GM23338 (cell line): ENCODE measurements around the gene SPNS3. TPM values are rescaled to one million over a fixed set of nuclear protein-coding genes. Genes with fewer than 3 reads are reported as not detected.

ENCODE experiments used
- ATAC-seq: fragments of 200-7000 bp; cut with Tn5 transposase; 3 replicates; pipeline ENCODE4 v1.9.1; 2020
- DNase-seq: peaks from one replicate; pipeline ENCODE4 v3.0.0-alpha.2; 2015; ENCODE audit warnings: low spot score
- H2AFZ ChIP-seq: fragments of 200-600 bp; sonication (generic); 2 replicates; pipeline ENCODE4 v1.8.0; 2016; ENCODE audit warnings: antibody characterized with exemption, mild to moderate bottlenecking, moderate library complexity
- H3F3A ChIP-seq: fragments of 200-600 bp; sonication (generic); replicated peaks from 2 replicates; pipeline ENCODE4 v1.8.0; 2017; ENCODE audit warnings: antibody characterized with exemption, mixed run types, low read depth
- H3K27ac ChIP-seq: fragments of 200-600 bp; sonication (generic); 2 replicates; pipeline ENCODE4 v1.6.1; 2016; ENCODE audit warnings: low read depth
- H3K27me3 ChIP-seq: fragments of 200-600 bp; sonication (generic); 2 replicates; pipeline ENCODE4 v1.8.0; 2016; ENCODE audit warnings: mild to moderate bottlenecking, mixed run types, moderate library complexity; ENCODE audit not compliant: insufficient read depth
- H3K36me3 ChIP-seq: fragments of 200-600 bp; sonication (generic); 2 replicates; pipeline ENCODE4 v1.8.0; 2016; ENCODE audit warnings: mild to moderate bottlenecking; ENCODE audit not compliant: insufficient read depth
- H3K4me1 ChIP-seq: fragments of 200-600 bp; sonication (generic); 2 replicates; pipeline ENCODE4 v1.8.0; 2016; ENCODE audit warnings: mild to moderate bottlenecking, moderate library complexity; ENCODE audit not compliant: insufficient read depth
- H3K4me2 ChIP-seq: fragments of 200-600 bp; sonication (generic); 2 replicates; pipeline ENCODE4 v1.7.1; 2017; ENCODE audit warnings: mixed run types
- H3K4me3 ChIP-seq: fragments of 200-600 bp; sonication (generic); 2 replicates; pipeline ENCODE4 v1.6.1; 2016; ENCODE audit warnings: mixed run types
- H3K79me2 ChIP-seq: fragments of 200-600 bp; sonication (generic); replicated peaks from 2 replicates; pipeline ENCODE4 v1.8.0; 2017; ENCODE audit warnings: mild to moderate bottlenecking; ENCODE audit not compliant: insufficient read depth
- H3K9me2 ChIP-seq: fragments of 200-600 bp; sonication (generic); 2 replicates; pipeline ENCODE4 v1.8.0; 2017; ENCODE audit not compliant: insufficient read depth
- H4K20me1 ChIP-seq: fragments of 200-600 bp; sonication (generic); replicated peaks from 2 replicates; pipeline ENCODE4 v1.8.0; 2017; ENCODE audit warnings: mild to moderate bottlenecking; ENCODE audit not compliant: insufficient read depth
- H3K27ac Mint-ChIP-seq: 2 replicates; pipeline ENCODE4 v1.8.0; 2020; ENCODE audit warnings: inconsistent platforms, mild to moderate bottlenecking, moderate library complexity, mixed read lengths
- H3K27me3 Mint-ChIP-seq: 3 replicates; pipeline ENCODE4 v1.8.0; 2022; ENCODE audit warnings: low read depth, mild to moderate bottlenecking, moderate library complexity, mixed read lengths, inconsistent platforms; ENCODE audit not compliant: insufficient read depth, poor library complexity
- H3K36me3 Mint-ChIP-seq: 3 replicates; pipeline ENCODE4 v1.8.0; 2021; ENCODE audit warnings: low read depth, mild to moderate bottlenecking, inconsistent platforms, moderate library complexity, mixed read lengths
- H3K4me1 Mint-ChIP-seq: 3 replicates; pipeline ENCODE4 v1.8.0; 2020; ENCODE audit warnings: mild to moderate bottlenecking, inconsistent platforms, mixed read lengths
- H3K4me3 Mint-ChIP-seq: 3 replicates; pipeline ENCODE4 v1.8.0; 2021; ENCODE audit warnings: moderate library complexity, mild to moderate bottlenecking, inconsistent platforms, mixed read lengths
- H3K9me3 Mint-ChIP-seq: 3 replicates; pipeline ENCODE4 v1.8.0; 2020; ENCODE audit warnings: moderate library complexity, mild to moderate bottlenecking, inconsistent platforms, mixed read lengths
- CREB1 ChIP-seq: fragments of 250-450 bp; sonication (Bioruptor Pico); IDR thresholded peaks from 2 replicates; pipeline ENCODE4 v1.5.0; 2020; ENCODE audit warnings: low read depth, mild to moderate bottlenecking, moderate library complexity
- ETS1 ChIP-seq: IDR thresholded peaks from 2 replicates; pipeline ENCODE4 v1.6.1; 2016; ENCODE audit warnings: antibody characterized with exemption
- EZH2 ChIP-seq: fragments of 200-600 bp; sonication (generic); IDR thresholded peaks from one replicate; pipeline ENCODE4 v1.8.0; 2017; ENCODE audit warnings: antibody characterized with exemption, mild to moderate bottlenecking, low read depth; ENCODE audit not compliant: unreplicated experiment
- EZH2phosphoT487 ChIP-seq: fragments of 200-600 bp; sonication (generic); IDR thresholded peaks from one replicate; pipeline ENCODE4 v1.8.1; 2018; ENCODE audit warnings: antibody characterized with exemption; ENCODE audit not compliant: unreplicated experiment
- JUNB ChIP-seq: IDR thresholded peaks from one replicate; pipeline ENCODE4 v1.6.1; 2016; ENCODE audit warnings: antibody characterized with exemption; ENCODE audit not compliant: unreplicated experiment
- NANOG ChIP-seq: IDR thresholded peaks from 2 replicates; pipeline ENCODE4 v1.6.1; 2016; ENCODE audit warnings: antibody characterized with exemption, borderline replicate concordance
- POLR2AphosphoS5 ChIP-seq: IDR thresholded peaks from 2 replicates; pipeline ENCODE4 v1.6.1; 2016; ENCODE audit warnings: antibody characterized with exemption, low read depth
- REST ChIP-seq: IDR thresholded peaks from one replicate; pipeline ENCODE4 v1.6.1; 2018; ENCODE audit warnings: antibody characterized with exemption; ENCODE audit not compliant: unreplicated experiment
- STAT1 ChIP-seq: IDR thresholded peaks from one replicate; pipeline ENCODE4 v1.6.1; 2016; ENCODE audit warnings: antibody characterized with exemption; ENCODE audit not compliant: unreplicated experiment
- ZNF114 ChIP-seq: fragments of 250-450 bp; sonication (Bioruptor Pico); IDR thresholded peaks from 2 replicates; pipeline ENCODE4 v1.5.0; 2020; ENCODE audit warnings: mild to moderate bottlenecking, moderate library complexity
- ZNF331 ChIP-seq: fragments of 250-450 bp; sonication (Bioruptor Pico); IDR thresholded peaks from 2 replicates; pipeline ENCODE4 v1.5.0; 2020; ENCODE audit warnings: low read depth, mild to moderate bottlenecking, moderate library complexity
- polyA plus RNA-seq: library from polyadenylated mRNA; unstranded; fragments of >200 nt; fragmentation: Nextera tagmentation; extraction: Ambion mirVana; gene quantifications from 2 replicates; pipeline ENCODE4 v1.2.1, GENCODE V29; 2016
- total RNA-seq: library from RNA; depleted of rRNA; stranded (reverse); fragments of >200 nt; shearing (Covaris generic); gene quantifications from 2 replicates; pipeline ENCODE4 v1.2.3, GENCODE V29; 2014
- TF ChIP-seq, protein P1 (sequence below): fragments of 250-450 bp; sonication (Bioruptor Pico); IDR thresholded peaks from 2 replicates; pipeline ENCODE4 v1.5.0; 2020; ENCODE audit warnings: mild to moderate bottlenecking, moderate library complexity
- TF ChIP-seq, protein P2 (sequence below), 2 experiments: fragments of 200-600 bp in 1 of 2; sonication (generic) in 1 of 2; conservative IDR thresholded peaks; 2 replicates each; pipeline versions ENCODE4 v1.5.1 to v1.6.1; 2016 to 2017; ENCODE audit warnings: antibody characterized with exemption in 2 of 2, low read depth in 2 of 2, mild to moderate bottlenecking in 2 of 2, moderate library complexity in 1 of 2

The SPNS3 gene
- total and polyA plus RNA-seq, 2 experiments from 2014 or later, result not detected

GRCh38 chr17:4397840-4398239, 35.9 kb upstream of the SPNS3 start:
- peaks cover 4% of the 10 kb centered on the region for H3K79me2 ChIP-seq
- no peaks in the 10 kb centered on the region for H3K36me3 ChIP-seq
- peaks cover 8% of the 10 kb centered on the region for H3F3A ChIP-seq
- H3K4me3 ChIP-seq, result no peak overlapping the region
- peak overlapping the region; percentile 98 for H3K27ac ChIP-seq
- H3K4me1 ChIP-seq, result peaks cover 24% of the 10 kb centered on the region; the same call in 1 of the 2 replicates
- H3K9me3 Mint-ChIP-seq, result no peaks in the 10 kb centered on the region
- no peak for ATAC-seq
- no peak overlapping the region for H3K4me3 Mint-ChIP-seq
- no peak overlapping the region for H3K4me2 ChIP-seq
- H3K27ac Mint-ChIP-seq, result no peak overlapping the region
- no peak overlapping the region for H2AFZ ChIP-seq
- H4K20me1 ChIP-seq, result no peaks in the 10 kb centered on the region
- TF ChIP-seq CREB1 (CRISPR knock-in tag) (no peak), REST (no peak), EZH2phosphoT487 (no peak), ZNF331 (no peak), ETS1 (no peak), ZNF114 (CRISPR knock-in tag) (no peak), NANOG (no peak), POLR2AphosphoS5 (no peak), JUNB (no peak), STAT1 (no peak), EZH2 (no peak)
- TF ChIP-seq, protein P1, sequence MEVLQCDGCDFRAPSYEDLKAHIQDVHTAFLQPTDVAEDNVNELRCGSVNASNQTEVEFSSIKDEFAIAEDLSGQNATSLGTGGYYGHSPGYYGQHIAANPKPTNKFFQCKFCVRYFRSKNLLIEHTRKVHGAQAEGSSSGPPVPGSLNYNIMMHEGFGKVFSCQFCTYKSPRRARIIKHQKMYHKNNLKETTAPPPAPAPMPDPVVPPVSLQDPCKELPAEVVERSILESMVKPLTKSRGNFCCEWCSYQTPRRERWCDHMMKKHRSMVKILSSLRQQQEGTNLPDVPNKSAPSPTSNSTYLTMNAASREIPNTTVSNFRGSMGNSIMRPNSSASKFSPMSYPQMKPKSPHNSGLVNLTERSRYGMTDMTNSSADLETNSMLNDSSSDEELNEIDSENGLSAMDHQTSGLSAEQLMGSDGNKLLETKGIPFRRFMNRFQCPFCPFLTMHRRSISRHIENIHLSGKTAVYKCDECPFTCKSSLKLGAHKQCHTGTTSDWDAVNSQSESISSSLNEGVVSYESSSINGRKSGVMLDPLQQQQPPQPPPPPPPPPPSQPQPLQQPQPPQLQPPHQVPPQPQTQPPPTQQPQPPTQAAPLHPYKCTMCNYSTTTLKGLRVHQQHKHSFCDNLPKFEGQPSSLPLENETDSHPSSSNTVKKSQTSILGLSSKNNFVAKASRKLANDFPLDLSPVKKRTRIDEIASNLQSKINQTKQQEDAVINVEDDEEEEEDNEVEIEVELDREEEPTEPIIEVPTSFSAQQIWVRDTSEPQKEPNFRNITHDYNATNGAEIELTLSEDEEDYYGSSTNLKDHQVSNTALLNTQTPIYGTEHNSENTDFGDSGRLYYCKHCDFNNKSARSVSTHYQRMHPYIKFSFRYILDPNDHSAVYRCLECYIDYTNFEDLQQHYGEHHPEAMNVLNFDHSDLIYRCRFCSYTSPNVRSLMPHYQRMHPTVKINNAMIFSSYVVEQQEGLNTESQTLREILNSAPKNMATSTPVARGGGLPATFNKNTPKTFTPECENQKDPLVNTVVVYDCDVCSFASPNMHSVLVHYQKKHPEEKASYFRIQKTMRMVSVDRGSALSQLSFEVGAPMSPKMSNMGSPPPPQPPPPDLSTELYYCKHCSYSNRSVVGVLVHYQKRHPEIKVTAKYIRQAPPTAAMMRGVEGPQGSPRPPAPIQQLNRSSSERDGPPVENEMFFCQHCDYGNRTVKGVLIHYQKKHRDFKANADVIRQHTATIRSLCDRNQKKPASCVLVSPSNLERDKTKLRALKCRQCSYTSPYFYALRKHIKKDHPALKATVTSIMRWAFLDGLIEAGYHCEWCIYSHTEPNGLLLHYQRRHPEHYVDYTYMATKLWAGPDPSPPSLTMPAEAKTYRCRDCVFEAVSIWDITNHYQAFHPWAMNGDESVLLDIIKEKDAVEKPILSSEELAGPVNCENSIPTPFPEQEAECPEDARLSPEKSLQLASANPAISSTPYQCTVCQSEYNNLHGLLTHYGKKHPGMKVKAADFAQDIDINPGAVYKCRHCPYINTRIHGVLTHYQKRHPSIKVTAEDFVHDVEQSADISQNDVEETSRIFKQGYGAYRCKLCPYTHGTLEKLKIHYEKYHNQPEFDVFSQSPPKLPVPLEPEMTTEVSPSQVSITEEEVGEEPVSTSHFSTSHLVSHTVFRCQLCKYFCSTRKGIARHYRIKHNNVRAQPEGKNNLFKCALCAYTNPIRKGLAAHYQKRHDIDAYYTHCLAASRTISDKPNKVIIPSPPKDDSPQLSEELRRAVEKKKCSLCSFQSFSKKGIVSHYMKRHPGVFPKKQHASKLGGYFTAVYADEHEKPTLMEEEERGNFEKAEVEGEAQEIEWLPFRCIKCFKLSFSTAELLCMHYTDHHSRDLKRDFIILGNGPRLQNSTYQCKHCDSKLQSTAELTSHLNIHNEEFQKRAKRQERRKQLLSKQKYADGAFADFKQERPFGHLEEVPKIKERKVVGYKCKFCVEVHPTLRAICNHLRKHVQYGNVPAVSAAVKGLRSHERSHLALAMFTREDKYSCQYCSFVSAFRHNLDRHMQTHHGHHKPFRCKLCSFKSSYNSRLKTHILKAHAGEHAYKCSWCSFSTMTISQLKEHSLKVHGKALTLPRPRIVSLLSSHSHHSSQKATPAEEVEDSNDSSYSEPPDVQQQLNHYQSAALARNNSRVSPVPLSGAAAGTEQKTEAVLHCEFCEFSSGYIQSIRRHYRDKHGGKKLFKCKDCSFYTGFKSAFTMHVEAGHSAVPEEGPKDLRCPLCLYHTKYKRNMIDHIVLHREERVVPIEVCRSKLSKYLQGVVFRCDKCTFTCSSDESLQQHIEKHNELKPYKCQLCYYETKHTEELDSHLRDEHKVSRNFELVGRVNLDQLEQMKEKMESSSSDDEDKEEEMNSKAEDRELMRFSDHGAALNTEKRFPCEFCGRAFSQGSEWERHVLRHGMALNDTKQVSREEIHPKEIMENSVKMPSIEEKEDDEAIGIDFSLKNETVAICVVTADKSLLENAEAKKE (CRISPR knock-in tag), result no peak
- TF ChIP-seq, protein P2, sequence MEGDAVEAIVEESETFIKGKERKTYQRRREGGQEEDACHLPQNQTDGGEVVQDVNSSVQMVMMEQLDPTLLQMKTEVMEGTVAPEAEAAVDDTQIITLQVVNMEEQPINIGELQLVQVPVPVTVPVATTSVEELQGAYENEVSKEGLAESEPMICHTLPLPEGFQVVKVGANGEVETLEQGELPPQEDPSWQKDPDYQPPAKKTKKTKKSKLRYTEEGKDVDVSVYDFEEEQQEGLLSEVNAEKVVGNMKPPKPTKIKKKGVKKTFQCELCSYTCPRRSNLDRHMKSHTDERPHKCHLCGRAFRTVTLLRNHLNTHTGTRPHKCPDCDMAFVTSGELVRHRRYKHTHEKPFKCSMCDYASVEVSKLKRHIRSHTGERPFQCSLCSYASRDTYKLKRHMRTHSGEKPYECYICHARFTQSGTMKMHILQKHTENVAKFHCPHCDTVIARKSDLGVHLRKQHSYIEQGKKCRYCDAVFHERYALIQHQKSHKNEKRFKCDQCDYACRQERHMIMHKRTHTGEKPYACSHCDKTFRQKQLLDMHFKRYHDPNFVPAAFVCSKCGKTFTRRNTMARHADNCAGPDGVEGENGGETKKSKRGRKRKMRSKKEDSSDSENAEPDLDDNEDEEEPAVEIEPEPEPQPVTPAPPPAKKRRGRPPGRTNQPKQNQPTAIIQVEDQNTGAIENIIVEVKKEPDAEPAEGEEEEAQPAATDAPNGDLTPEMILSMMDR (conservative IDR thresholded peaks at IDR 0.05; ENCODE audit: low read depth in 2 of 2), result no peak
- H3K36me3 Mint-ChIP-seq, result no peaks in the 10 kb centered on the region; the same call in 2 of the 3 replicates
- no peaks in the 10 kb centered on the region for H3K27me3 ChIP-seq
- no peak for DNase-seq
- H3K27me3 Mint-ChIP-seq, result peaks cover 25% of the 10 kb centered on the region
- H3K9me2 ChIP-seq, result no peaks in the 10 kb centered on the region
- H3K4me1 Mint-ChIP-seq, result peaks cover 30% of the 10 kb centered on the region
